Uterus (tissue), 2 donors: ENCODE measurements around the gene GRID2.

Experiments used
- POLR2A ChIP-seq, 2 donors: fragments of 450-650 bp; IDR thresholded peaks; one replicate each; pipeline ENCODE4 v1.6.1; 2016; ENCODE audit warnings: antibody characterized with exemption in 2 of 2, mild to moderate bottlenecking in 1 of 2, moderate library complexity in 1 of 2
- TF ChIP-seq, protein P1 (sequence below), 4 experiments: fragments of 200-600 bp in 2 of 4; fragments of 450-650 bp in 2 of 4; sonication (generic) in 2 of 4; IDR thresholded peaks; one replicate each; pipeline ENCODE4 v1.5.1; 2016 to 2019; ENCODE audit warnings: antibody characterized with exemption in 4 of 4, mild to moderate bottlenecking in 2 of 4, moderate library complexity in 1 of 4

DNA sequence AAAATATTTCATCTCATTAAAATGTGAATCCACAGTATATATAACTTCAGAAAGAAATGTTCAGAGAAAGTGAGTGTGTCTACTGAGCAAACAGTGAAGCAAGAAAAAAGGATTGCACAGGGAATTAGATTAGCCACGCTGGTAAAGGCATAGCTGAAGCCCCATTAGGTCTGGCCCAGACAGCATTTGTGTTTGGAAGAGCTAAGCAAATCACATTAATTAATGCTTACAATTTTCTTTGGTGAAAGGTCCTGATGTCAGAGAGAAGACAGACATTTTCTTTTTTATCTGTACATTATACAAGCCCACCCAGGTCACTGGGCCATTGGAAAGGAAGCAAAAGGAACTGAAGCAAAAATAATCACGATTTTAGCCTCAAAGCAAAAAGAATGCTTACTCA is 354.6 kb downstream of the GRID2 start:
- TF ChIP-seq, protein P1, sequence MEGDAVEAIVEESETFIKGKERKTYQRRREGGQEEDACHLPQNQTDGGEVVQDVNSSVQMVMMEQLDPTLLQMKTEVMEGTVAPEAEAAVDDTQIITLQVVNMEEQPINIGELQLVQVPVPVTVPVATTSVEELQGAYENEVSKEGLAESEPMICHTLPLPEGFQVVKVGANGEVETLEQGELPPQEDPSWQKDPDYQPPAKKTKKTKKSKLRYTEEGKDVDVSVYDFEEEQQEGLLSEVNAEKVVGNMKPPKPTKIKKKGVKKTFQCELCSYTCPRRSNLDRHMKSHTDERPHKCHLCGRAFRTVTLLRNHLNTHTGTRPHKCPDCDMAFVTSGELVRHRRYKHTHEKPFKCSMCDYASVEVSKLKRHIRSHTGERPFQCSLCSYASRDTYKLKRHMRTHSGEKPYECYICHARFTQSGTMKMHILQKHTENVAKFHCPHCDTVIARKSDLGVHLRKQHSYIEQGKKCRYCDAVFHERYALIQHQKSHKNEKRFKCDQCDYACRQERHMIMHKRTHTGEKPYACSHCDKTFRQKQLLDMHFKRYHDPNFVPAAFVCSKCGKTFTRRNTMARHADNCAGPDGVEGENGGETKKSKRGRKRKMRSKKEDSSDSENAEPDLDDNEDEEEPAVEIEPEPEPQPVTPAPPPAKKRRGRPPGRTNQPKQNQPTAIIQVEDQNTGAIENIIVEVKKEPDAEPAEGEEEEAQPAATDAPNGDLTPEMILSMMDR (IDR thresholded peaks at IDR 0.05): no peak
- no peak for TF ChIP-seq POLR2A (IDR thresholded peaks at IDR 0.05)
